KG1 (cell line): ENCODE data around the gene TJP1.
"Not testable (repeated sequence)": the region's sequence is repeated elsewhere in the genome, so short reads cannot be mapped to it uniquely, and the experiment has no call there.

Source experiments
- DNase-seq: peaks from one replicate; lab custom pipeline; 2025; lab: John Stamatoyannopoulos, UW

TJP1 gene

DNA sequence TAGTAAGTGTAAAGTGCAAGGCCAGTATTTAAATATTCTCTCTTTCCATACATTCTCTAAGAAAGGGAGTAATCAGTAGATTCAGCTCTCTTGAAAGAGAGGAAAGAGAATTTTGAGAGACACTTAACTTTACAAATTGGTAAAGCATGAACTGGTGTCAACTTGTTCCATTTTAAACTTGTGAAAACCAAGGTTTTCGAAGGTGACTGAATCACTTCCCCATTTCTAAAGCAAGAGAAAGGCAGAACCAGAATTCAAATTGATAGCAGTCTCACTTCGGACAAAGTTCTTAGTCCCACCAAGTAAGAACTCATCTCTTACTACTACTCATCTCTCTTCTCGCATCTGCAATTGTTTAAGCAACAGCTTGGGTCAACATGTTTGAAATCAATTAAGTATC is 22.4 kb downstream of the TJP1 start:
- no peak for DNase-seq

DNA sequence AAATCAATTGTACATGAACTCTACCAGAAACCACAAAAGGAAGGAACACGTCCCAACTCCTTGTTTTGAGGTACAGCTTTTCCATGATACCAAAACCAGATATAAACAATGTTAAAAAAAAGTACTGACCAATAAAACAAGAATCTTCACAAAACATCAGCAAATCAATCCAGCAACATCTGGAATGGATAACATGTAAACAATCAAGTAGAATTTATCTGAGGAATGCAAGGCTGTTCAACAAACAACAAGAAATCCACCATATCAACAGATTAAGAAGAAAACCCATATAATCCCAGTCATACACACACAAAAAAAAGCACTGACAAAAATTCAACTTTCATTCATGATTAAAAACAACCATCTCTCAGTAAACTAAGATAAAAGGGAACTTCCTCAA is 26.7 kb downstream of the TJP1 start:
- DNase-seq: no peak

DNA sequence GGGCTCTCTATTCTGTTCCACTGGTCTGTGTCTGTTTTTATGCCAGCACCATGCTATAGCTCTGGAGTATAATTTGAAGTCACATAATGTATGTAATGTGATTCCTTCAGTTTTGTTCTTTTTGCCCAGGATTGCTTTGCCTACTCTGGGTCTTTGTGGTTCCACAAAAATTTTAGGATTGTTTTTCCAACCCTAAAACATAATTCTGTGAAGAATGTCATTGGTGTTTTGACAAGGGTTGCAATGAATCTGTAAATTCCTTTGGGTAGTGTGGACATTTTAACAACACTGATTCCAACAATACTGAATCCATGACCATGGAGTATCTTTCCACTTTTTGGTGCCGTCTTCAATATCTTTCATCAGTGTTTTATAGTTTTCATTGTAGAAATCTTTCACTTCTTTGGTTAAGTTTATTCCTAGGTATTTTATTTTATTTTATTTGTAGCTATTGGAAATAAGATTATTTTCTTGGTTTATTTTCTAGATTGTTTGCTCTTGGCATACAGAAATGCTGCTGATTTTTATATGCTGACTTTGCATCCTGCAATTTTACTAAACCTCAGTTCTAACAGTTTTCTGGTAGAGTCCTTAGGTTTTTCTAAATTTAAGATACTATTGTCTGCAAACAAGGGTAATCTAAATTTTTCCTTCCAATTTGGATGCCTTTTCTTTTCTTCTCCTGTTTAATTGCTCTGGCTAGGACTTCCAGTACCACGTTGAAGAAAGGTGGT is 29.7 kb downstream of the TJP1 start:
- no peak for DNase-seq

DNA sequence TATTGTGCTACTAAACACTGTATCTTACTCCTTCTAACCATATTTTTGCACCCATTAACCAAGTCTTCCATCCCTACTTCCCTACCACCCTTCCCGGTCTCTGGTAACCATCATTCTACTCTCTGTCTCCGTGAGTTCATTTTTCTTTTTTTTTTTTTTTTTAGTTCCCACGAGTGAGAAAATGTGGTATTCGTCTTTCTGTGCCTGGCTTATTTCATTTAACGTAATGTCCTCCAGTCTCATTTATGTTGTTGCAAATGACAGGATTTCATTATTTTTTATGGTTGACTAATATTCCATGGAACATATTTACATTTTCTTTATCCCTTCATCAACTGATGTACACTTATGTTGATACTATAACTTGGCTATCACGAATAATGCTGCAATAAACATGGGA is 31.7 kb downstream of the TJP1 start:
- DNase-seq: no peak

DNA sequence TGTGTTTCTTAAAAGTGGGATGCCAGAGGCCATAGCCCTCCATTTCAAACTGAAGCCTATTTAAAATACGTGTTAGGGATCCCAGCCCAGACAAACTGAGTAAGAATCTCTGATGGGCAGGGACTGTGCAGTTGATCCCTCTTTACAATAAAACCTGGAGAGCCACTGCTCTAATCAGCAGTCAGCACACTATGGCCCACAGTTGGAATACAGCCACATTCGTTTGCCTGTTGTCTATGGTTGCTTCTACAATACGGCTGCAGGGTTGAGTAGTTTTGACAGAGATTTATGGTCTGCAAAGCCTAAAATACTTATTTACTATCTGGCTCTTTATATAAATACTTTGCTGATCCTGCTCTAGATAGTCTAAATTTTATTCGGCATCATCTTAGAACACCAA is 32.4 kb downstream of the TJP1 start:
- no peak for DNase-seq

DNA sequence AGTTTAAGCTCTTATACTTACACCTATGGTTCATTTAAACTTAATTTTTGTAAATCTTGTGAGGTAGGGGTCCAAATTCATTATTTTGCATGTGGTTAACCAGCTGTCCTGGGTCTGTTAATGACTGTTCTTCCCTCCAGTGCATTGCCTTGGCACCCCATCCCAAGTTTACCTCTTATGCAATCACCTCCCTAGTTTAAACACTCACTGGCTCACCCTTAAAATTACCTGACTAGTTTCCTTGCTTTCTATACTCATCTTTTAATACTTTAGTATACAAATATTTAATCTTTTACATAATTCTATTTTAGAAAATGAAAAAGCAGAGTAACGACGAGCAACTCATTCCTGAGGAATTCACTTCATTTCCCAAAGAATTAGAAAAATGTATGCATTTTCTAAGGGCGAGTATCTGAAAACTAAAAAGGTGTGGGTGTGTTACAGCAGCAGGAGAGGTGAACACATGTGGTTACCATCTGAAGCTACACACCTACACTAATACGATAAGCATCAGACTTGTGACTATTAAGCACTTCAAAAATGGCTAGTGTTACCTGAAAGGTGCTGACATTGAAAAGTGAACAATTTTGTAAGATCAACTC is 33.7 kb downstream of the TJP1 start:
- DNase-seq: no peak

DNA sequence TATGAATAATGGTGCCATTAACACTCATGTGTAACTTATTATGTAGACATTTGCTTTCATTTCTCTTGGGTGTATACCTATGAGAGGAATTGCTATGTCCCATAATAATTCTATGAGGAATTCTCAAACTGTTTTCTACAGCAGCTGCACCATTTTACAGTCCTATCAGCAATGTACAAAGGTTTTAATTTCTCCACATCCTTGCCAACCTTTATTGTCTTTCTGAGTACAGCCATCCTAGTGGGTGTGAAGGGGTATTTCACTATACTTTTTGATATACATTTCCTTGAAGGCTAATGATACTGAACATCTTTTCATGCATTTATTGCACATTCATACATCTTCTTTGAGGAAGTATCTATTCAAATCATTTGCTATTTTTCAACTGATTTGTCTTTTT is 34.5 kb downstream of the TJP1 start:
- no peak for DNase-seq

DNA sequence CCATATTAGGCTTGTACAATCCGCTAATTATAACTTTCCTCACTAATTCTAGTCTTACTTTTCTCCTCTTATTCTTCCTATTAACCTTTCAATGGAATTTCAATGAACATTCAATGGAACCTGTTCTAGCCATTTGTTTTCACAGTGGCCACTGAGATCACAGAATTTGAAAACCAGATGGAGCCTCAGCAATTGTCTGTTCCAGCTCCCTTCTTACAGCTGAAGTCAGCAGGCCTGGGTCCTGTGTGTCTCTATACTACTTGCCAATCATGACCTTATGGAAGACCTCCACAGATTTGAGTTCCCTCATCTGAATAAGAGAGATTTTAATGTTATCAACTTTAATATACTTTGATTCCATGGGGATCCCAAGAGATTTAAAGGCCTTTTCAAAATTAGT is 36.6 kb downstream of the TJP1 start:
- no peak for DNase-seq

DNA sequence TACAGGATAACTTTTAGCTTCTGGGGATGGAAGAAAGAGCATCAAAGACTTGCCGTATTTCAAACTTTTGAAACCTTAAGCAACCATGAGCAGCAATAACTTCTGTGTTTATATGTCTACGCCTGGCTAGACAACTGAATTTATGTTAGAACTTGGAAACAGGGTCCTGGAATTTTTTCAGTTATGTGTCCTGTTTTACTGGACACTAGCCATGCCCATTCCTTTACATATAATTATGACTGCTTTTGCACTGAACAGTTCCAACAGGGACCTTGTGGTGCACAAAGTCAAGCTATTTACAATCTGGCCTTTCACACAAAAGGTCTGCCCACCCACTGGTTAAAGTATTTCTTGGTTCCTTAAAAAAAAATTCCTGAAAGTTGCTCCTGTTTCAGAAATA is 37.1 kb downstream of the TJP1 start:
- DNase-seq: no peak

DNA sequence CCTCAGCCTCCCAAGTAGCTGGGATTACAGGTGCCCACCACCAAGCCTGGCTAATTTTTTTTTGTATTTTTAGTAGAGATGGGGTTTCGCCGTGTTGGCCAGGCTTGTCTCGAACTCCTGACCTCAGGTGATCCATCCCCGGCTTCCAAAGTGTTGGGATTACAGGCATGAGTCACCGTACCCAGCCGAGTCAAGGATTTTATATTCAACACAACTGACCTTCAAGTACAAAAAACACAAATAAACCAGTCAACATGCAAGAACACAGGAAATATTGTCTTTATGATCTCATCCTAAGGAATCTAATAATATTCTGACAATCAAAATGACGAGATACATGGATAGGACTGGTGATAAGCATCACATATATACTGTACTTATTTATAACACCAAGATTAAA is 37.9 kb downstream of the TJP1 start:
- DNase-seq: no peak

DNA sequence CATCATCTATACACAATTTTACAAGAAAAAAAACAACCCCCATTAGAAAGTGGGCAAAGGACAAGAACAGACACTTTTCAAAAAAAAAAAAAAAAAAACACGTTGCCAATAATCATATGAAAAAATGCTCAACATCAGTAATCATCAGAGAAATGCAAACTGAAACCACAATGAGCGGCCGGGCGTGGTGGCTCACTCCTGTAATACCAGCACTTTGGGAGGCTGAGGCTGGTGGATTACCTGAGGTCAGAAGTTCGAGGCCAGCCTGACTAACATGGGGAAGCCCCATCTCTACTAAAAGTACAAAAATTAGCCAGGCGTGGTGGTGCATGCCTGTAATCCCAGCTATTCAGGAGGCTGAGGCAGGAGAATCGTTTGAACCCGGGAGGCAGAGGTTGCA is 39.5 kb downstream of the TJP1 start:
- DNase-seq: not testable (repeated sequence)

DNA sequence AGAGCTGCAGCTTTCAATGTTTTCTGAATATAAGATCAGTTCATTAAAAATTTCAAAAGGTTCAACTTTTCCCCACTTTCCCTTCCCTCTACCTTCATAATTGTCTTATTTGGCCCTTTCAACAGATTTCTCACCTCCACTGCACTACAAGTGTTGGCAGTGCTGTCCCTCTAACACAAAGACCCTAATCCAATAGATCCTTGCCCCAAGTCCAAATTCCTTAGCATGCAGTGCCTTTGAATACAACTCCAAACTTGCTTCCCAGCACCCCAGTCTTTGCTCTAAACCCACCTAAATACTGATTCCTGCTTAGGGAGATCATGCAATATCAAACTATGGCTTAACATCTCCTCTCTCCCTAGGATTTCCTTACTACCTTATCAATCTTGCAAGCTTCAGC is 43.9 kb downstream of the TJP1 start:
- DNase-seq: no peak

DNA sequence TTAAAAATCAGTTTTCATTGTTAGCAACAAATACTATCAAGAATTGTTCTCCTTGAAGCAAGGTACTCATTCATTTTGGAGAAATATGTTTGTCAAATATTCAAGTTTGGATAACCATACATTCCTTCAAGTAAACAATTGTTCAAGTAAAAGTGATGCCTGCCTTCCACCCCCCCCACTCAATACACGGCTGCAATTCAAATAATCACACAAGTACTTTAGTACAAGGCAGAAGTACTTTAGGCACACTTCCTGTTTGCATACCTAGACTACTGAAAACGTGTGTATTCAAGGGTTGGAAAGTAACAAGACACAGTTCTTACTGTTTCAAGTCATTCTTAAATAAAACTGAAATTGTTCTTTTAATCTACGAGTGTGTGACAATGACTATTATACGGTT is 45.4 kb downstream of the TJP1 start:
- no peak for DNase-seq

DNA sequence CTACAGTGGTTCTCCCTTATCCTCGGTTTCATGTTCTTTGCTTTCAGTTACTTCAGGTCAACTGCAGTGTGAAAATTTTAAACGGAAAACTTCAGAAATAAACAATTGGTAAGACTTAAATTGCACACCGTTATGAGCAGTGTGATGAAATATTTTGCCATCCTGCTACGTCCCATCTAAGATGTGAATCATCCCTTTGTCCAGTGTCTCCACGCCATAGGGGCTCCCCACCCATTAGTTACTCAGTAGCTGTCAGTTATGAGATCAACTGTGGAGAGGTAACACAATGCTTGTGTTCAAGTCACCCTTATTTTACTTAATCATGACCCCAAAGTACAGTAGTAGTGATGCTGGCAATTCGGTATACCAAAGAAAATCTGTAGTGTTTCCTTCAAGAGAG is 47.4 kb downstream of the TJP1 start:
- DNase-seq: no peak

DNA sequence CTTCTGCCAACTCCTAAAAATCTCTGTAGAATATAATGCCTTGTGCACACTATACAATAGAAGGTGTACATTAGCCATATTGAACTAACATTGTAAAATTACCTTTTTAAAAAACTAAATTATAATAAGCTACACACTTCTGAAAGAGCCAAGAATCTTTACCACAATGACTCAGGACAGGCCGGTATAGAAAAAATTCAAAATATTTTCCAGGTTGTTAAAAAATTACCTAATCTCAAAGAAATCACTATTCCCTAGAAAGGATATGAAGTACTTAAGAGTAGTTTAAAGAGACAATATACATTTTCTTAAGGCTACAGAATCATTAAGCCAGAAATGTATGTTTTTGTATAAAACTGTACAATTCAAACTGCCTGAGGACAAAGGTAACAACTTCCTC is 48.5 kb downstream of the TJP1 start:
- DNase-seq: no peak

DNA sequence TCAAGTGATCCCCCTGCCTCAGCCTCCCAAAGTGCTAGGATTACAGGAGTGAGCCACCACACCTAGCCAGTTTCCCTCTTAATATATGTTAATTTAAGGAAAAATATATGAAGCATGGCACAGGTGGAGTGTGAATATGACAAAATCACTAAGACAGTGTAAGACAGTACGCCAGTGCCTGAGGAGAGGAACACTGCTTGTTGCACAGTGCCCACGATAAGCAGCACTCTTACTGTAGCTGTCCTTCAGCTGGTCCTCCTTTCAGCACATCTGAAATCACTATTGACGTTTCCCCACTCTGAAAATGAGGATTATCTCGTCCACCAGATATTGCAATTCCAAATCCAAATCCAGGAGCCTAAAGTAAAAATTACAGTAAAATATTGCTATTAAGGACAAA is 49.3 kb downstream of the TJP1 start:
- DNase-seq: no peak

DNA sequence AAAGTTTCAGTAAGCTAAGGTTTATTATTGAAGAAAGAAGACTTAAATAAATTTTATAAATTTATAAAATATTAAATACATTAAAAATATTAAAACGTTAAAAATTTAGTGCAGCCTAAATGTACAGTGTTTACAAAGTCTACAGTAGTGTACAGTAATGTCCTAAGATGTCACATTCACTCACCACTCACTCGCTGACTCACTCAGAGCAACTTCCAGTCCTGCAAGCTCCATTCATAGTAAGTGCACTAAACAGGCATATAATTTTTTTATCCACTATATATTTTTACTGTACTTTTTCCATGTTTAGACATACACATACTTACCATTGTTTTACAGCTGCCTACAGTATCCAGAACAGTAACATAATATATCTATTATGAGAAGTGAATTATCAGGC is 51.5 kb downstream of the TJP1 start:
- DNase-seq: no peak

DNA sequence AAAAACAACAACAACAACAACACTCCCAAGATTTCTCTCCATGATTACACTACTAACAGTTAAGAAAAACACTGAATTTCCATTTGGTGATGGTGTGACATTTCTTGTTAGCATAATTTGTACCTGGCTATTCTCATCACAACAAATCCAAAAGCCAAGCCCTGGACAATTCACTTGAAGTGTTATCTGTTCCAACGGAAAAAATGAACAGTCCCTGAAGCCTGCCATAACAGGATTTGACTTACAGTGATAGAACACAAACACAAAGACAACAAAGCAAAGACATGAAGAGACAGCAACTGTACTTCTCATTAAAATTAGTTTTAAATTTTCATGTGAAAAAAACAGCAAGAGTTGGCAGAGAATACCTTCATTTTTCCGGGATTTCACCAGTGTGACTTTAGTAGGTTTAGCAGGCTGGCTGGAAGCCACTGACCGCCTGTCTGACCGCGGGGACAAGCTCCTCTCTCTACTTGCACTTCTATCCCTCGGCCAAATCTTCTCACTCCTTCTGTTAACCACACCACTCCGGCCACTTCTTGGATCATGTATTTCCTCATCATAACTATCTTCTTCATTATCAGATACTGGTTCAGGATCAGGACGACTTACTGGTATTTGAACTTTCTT is 56.3 kb downstream of the TJP1 start:
- no peak for DNase-seq

DNA sequence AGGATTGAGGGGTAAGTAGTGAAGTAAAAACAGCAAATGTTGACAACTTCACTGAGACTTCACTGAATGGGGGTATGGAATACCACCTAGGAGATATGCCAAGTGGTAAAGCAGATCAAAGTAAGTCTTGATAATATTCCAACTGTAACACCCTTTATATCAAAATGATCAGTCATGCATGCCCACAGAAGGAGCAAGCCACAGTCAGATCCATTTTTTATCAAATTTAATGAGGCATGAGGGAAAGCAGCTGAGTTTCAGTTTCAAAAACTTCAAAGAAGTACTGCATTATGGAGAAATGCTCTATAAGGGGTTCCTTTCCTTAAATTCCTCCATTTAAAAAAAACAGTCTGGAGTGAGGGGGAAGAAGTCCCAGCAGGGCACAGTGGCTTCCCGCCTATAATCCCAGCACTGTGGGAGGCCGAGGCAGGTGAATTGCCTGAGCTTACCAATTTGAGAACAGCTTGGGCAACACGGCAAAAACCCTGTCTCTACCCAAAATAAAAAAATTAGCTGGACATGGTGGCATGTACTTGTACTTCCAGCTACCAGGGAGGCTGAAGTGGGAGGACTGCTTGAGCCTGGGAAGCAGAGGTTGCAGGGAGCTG is 56.9 kb downstream of the TJP1 start:
- no peak for DNase-seq

DNA sequence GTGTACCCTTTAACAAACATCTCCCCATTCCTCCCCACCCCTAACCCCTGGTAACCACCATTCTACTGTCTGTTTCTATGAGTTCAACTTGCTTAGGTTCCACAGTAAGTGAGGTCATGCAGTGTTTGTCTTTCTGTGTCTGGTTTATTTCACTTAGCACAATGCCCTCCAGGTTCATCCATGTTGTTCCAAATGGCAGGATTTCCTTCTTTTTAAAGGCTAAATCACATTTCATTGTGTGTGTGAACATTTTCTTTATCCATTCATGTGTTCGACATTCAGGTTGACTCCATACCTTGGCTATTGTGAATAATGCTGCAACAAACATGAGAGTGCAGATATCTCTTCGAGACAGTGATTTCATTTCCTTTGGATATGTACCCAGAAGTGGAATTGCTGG is 62.7 kb downstream of the TJP1 start:
- no peak for DNase-seq

DNA sequence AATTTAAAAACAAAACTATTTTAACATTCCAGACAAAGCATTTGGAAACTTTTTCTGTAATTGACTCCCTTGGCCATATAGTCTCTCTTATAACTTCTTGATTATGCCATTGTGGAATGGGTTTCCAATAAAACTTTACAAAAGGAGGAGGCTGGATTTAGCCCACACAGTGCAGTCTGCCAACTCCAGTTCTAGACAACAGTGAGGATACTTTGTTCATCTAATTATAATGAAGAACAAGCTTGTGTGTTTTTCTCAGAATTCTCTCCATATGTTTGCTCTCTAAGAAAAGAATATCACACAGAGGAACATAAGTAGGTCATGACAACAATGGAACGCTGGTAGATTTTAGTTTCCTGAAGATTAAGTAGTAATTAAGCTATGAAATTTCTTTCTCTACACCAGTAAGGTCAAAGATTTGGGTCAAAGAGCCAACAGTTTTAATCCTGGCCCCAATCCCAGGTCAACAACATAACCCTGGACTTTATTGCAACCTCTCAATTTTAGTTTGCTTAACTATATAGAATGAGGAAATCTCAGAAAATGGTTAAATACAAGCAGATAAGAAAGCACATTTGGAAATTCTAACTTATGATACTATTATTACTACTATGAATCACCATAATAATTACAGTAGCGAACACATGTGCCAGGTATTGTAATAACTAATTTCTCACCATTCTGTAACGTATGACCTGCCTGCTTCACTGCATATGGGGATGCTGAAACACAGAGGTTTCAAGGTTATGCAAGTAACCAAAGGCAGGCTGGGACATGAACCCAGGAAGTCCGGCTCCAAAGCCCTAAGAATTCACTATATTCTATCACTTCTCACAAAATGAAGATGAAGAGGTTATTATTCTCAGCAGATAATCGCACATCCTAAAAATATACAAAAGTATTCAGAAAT is 65.7 kb downstream of the TJP1 start:
- DNase-seq: no peak

DNA sequence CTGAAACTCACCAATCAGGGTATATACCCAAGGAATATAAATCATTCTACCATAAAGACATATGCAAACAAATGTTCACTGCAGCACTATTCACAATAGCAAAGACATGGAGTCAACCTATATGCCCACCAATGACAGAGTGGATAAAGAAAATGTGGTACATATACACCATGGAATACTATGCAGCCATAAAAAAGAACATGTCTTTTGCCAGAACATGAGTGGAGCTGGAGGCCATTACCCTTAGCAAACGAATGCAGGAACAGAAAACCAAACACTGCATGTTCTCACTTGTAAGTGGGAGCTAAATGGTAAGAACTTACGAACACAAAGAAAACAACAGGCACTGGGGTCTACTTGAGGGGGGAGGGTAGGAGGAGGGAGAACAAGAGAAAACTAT is 68.3 kb downstream of the TJP1 start:
- DNase-seq: not testable (repeated sequence)
